Activated B cell treated with CpG ODN at 0.5 μM for 24 hours (primary cell): ENCODE data around the gene ZSWIM6. TPM values are rescaled to one million over a fixed set of nuclear protein-coding genes. Genes with fewer than 3 reads are reported as not detected.

Experiments
- ATAC-seq: fragments of 200-7000 bp; cut with Tn5 transposase; one replicate; pipeline ENCODE4 v1.10.0; 2021; ENCODE audit warnings: low read depth, mild to moderate bottlenecking, moderate library complexity
- CTCF ChIA-PET: fragments of 350-600 bp; sonication (Branson Sonifier 250); formaldehyde crosslinking; loops from one replicate; lab custom pipeline; 2021; ENCODE audit warnings: antibody characterized with exemption; lab: Charles Lee
- POLR2A ChIA-PET: fragments of 350-600 bp; sonication (Branson Sonifier 250); formaldehyde crosslinking; loops from one replicate; lab custom pipeline; 2021; ENCODE audit warnings: antibody characterized with exemption; lab: Charles Lee
- DNase-seq: peaks from one replicate; pipeline ENCODE4 v3.0.0; 2022
- H3K27ac Mint-ChIP-seq: one replicate; pipeline ENCODE4 v1.8.0; 2020; ENCODE audit warnings: mixed read lengths
- H3K27me3 Mint-ChIP-seq: one replicate; pipeline ENCODE4 v1.8.0; 2021; ENCODE audit warnings: mixed read lengths
- H3K36me3 Mint-ChIP-seq: one replicate; pipeline ENCODE4 v1.8.0; 2021; ENCODE audit warnings: low read depth, mixed read lengths
- H3K4me1 Mint-ChIP-seq: one replicate; pipeline ENCODE4 v1.8.0; 2021; ENCODE audit warnings: mixed read lengths
- H3K4me3 Mint-ChIP-seq: one replicate; pipeline ENCODE4 v1.8.0; 2020; ENCODE audit warnings: mild to moderate bottlenecking, mixed read lengths
- H3K9me3 Mint-ChIP-seq: one replicate; pipeline ENCODE4 v1.8.0; 2020; ENCODE audit warnings: mixed read lengths
- intact Hi-C: fragments of 100-400 bp; cut with micrococcal nuclease; formaldehyde crosslinking; loops from one replicate; pipeline ENCODE4 v1.15.1; 2024
- total RNA-seq: library from RNA; stranded (reverse); gene quantifications from 2 replicates; pipeline ENCODE4 v1.2.3, GENCODE V29; 2022
- TF ChIP-seq, protein P1 (sequence below): fragments of 200-600 bp; IDR thresholded peaks from one replicate; pipeline ENCODE4 v1.8.0; 2022; ENCODE audit warnings: antibody characterized with exemption, mild to moderate bottlenecking

The ZSWIM6 gene
- total RNA-seq, 1 donor from 2014 or later = 8.5 TPM

DNA sequence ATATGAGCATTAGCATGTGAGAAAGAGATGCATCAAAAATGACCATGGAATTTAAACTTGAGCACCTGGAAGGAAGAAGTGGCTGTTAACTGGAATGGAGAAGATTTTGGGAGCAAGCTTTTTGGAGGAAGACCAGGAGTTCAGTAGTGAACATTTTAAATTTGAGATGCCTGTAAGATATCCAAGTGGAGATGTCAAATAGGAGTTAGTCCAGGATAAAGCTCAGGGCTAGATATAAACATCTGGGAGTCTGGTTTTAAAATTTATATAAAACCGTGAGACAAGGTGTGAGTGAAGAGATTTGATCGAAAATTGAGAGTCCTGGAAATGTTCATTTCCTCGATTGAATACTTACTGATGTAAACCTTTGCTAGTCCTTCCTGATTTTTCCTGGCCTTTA lies 217.5 kb downstream of the ZSWIM6 start:
- Mint-ChIP-seq H3K4me3 (no peak overlapping the region), H3K9me3 (peaks cover 3% of the 10 kb centered on the region), H3K27me3 (no peaks in the 10 kb centered on the region), H3K27ac (no peak overlapping the region), H3K4me1 (no peaks in the 10 kb centered on the region), H3K36me3 (peaks cover 17% of the 10 kb centered on the region)
- DNase-seq (no peak), ATAC-seq (no peak)
- ChIA-PET CTCF (no interaction called here), POLR2A (no interaction called here)
- intact Hi-C loops = no loop called here
- TF ChIP-seq, protein P1, sequence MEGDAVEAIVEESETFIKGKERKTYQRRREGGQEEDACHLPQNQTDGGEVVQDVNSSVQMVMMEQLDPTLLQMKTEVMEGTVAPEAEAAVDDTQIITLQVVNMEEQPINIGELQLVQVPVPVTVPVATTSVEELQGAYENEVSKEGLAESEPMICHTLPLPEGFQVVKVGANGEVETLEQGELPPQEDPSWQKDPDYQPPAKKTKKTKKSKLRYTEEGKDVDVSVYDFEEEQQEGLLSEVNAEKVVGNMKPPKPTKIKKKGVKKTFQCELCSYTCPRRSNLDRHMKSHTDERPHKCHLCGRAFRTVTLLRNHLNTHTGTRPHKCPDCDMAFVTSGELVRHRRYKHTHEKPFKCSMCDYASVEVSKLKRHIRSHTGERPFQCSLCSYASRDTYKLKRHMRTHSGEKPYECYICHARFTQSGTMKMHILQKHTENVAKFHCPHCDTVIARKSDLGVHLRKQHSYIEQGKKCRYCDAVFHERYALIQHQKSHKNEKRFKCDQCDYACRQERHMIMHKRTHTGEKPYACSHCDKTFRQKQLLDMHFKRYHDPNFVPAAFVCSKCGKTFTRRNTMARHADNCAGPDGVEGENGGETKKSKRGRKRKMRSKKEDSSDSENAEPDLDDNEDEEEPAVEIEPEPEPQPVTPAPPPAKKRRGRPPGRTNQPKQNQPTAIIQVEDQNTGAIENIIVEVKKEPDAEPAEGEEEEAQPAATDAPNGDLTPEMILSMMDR = no peak

DNA sequence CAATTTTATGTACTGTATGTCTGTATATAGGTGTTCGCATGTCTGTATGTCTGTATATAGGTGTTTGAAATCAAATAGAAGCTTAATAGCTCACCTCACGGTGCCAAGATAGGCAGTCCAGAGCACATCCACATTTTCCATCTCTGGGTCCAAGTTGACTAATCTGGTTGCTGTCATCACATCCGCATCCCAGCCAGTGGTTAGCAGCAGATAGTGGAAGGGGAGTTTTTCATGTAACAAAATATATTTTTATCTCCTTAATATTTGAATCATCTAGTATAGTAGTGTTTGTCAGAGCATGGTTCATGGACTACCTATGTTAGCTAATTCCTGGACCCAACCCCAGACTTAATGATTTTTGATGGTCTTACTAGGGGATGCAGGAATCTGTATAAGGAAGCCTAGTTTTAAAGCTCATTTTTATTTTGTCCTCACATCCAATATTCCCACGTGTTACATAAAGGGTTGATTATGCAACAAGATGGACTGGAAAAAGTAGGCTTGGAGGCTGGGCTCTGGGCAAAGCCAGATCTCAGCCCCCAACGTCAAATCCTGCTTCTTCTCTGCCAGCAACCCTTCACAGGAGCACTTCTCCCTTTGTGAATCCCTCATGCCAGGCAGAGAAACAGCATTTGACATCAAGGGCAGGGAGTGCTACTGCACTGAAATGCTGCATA lies 219.7 kb downstream of the ZSWIM6 start:
- CTCF ChIA-PET = no interaction called here
- Mint-ChIP-seq H3K36me3 (peaks cover 4% of the 10 kb centered on the region), H3K27me3 (no peaks in the 10 kb centered on the region), H3K4me3 (no peak overlapping the region), H3K27ac (no peak overlapping the region), H3K9me3 (peaks cover 2% of the 10 kb centered on the region), H3K4me1 (no peaks in the 10 kb centered on the region)
- intact Hi-C loops = no loop called here
- TF ChIP-seq, protein P1 = no peak
- POLR2A ChIA-PET = no interaction called here
- ATAC-seq = no peak
- no peak for DNase-seq

DNA sequence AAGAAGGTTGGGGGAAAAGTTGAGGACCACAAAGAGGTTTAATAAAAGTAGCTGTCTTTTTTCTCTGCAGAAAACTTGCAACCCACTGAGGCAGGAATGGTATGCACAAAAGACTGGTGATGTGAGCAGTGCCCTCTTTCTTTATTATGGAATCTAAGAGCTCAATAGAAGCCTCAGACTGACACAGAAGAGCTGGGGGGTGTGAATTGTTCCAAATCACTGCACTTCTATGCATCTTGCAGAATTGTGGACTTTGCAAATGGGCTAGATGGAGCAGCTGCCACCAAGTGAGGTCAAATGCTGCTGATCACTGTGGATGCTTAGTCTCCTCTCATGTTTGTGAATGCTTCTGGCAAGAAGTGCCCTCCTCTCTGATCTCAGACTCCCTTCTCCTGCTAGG lies 227.1 kb downstream of the ZSWIM6 start:
- H3K36me3 Mint-ChIP-seq = no peaks in the 10 kb centered on the region
- ChIA-PET CTCF (no interaction called here), POLR2A (no interaction called here)
- TF ChIP-seq, protein P1 = no peak
- no peaks in the 10 kb centered on the region for H3K27me3 Mint-ChIP-seq
- no peak for ATAC-seq
- DNase-seq = no peak
- H3K27ac Mint-ChIP-seq = no peak overlapping the region
- intact Hi-C loops = no loop called here
- no peaks in the 10 kb centered on the region for H3K9me3 Mint-ChIP-seq
- H3K4me3 Mint-ChIP-seq = no peak overlapping the region
- H3K4me1 Mint-ChIP-seq = no peaks in the 10 kb centered on the region

GRCh38 chr5:61559722-61560121 lies 227.7 kb downstream of the ZSWIM6 start:
- CTCF ChIA-PET = no interaction called here
- Mint-ChIP-seq H3K9me3 (no peaks in the 10 kb centered on the region), H3K4me3 (no peak overlapping the region), H3K36me3 (no peaks in the 10 kb centered on the region), H3K27ac (no peak overlapping the region), H3K4me1 (no peaks in the 10 kb centered on the region), H3K27me3 (no peaks in the 10 kb centered on the region)
- ATAC-seq (no peak), DNase-seq (no peak)
- POLR2A ChIA-PET = no interaction called here
- TF ChIP-seq, protein P1 = no peak
- intact Hi-C loops = no loop called here

DNA sequence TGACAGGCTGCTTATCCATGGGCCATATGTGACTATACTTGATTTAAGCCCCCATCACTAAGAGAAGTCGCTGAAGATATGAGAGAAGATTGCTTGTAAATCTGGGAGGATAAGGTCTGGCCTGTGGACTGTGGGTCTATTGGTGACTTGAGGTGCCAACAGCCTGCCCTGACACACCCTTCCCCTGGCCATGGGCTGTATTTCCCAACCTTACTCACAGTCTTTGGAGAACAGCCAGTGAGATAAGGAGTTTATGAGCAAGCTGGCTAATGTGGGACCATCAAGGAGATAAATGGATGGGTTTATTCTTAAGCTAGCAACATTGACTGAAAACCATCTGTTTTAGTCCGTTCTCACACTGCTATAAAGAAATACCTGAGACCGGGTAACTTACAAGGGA lies 231.3 kb downstream of the ZSWIM6 start:
- CTCF ChIA-PET = no interaction called here
- Mint-ChIP-seq H3K9me3 (no peaks in the 10 kb centered on the region), H3K27ac (no peak overlapping the region)

More for the DNA sequence above, 231.3 kb downstream of the ZSWIM6 start:
- TF ChIP-seq, protein P1 = no peak
- intact Hi-C loops = no loop called here
- Mint-ChIP-seq H3K4me1 (no peaks in the 10 kb centered on the region), H3K4me3 (no peak overlapping the region), H3K36me3 (no peaks in the 10 kb centered on the region), H3K27me3 (no peaks in the 10 kb centered on the region)
- no peak for DNase-seq
- POLR2A ChIA-PET = no interaction called here
- ATAC-seq = no peak
